HG03378 (cell line): ENCODE data around the gene SAMD11.
"Not testable (repeated sequence)": the region's sequence is repeated elsewhere in the genome, so short reads cannot be mapped to it uniquely, and the experiment has no call there.

Experiments used
- ATAC-seq: cut with Tn5 transposase; IDR thresholded peaks from one replicate; pipeline ENCODE4 v1.9.1; 2021; ENCODE audit warnings: mild to moderate bottlenecking, moderate library complexity; ENCODE audit not compliant: unreplicated experiment

Gene SAMD11

GRCh38 chr1:944341-945325, 20.9 kb downstream of the SAMD11 start:
- ATAC-seq = no peak

- ATAC-seq = no peak
Observed at GRCh38 chr1:945688-946556, 22.2 kb downstream of the SAMD11 start.

- ATAC-seq = not testable (repeated sequence)
Observed at GRCh38 chr1:946811-947210, 23.1 kb downstream of the SAMD11 start.

GRCh38 chr1:947958-948357, 24.2 kb downstream of the SAMD11 start:
- no peak for ATAC-seq

GRCh38 chr1:950268-950667, 26.5 kb downstream of the SAMD11 start:
- ATAC-seq = no peak

GRCh38 chr1:950881-951280, 27.2 kb downstream of the SAMD11 start:
- ATAC-seq = no peak

- ATAC-seq = no peak
Observed at GRCh38 chr1:951364-951763, 27.6 kb downstream of the SAMD11 start.

GRCh38 chr1:952201-952600, 28.5 kb downstream of the SAMD11 start:
- no peak for ATAC-seq

GRCh38 chr1:952603-953002, 28.9 kb downstream of the SAMD11 start:
- no peak for ATAC-seq

GRCh38 chr1:953524-954320, 30.0 kb downstream of the SAMD11 start:
- no peak for ATAC-seq

GRCh38 chr1:954927-955326, 31.2 kb downstream of the SAMD11 start:
- no peak for ATAC-seq

GRCh38 chr1:955474-955873, 31.8 kb downstream of the SAMD11 start:
- ATAC-seq = no peak

- ATAC-seq = no peak
Observed at GRCh38 chr1:956636-957035, 32.9 kb downstream of the SAMD11 start.

- ATAC-seq = peak; percentile 50
Observed at GRCh38 chr1:958823-959730, 35.4 kb downstream of the SAMD11 start, which contains the start of gene NOC2L. Gene NOC2L, minus strand, starts transcription at chr1:959256. Its CDS starts 16 bp downstream, at chr1:959240.

- ATAC-seq = no peak
Observed at GRCh38 chr1:959731-960362, 36.1 kb downstream of the SAMD11 start.

- no peak for ATAC-seq
Observed at GRCh38 chr1:960363-961131, 36.8 kb downstream of the SAMD11 start, which contains the start of gene KLHL17. Gene KLHL17, plus strand, starts transcription at chr1:960584. Its CDS starts 110 bp downstream, at chr1:960694.

GRCh38 chr1:961132-961669, 37.5 kb downstream of the SAMD11 start:
- ATAC-seq = no peak
